ENCODE data around the gene RAB40C.

DNA sequence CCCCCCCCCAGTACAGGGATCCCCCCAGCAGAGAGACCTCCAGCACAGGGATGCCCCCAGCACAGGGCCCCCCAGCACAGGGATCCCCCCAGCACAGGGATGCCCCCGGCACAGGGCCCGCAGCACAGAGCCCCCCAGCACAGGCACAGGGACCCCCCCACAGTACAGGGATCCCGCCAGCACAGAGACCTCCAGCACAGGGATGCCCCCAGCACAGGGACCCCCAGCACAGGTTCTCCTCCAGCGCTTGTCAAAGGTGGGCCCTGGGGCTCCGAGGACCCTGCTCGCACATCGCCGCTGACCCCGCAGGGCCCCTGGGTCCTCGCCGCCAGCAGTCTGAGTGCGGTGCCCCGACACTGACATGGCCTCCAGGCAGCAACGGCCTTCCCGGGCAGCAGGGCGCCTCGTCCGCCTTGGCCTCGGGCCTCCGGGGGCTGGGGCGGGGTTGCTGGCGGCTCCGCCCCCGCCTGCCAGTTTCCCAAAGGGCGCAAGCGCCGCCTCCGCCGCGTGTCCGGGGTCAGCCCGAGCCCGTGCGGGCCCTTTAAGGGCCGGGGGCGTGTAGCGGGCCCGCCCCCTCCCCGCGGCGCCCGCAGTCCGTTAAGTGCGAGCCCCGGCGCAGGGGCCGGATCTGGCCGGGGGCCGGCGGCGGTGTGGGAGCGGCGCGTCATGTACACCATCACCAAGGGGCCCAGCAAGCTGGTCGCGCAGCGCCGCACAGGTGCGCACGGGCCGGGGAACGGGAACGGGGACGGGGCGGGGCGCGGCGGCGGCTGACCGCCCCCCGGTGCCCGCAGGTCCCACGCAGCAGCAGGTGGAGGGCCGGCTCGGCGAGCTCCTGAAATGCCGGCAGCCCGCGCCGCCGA, 51.7 kb downstream of the RAB40C start, which contains the start of gene MCRIP2:
- TF ChIP-seq POLR2A (IDR thresholded peaks at IDR 0.05; ENCODE audit: low read length) (peak; percentile 72), HOXB13 (CRISPR knock-in tag; IDR thresholded peaks at IDR 0.05; ENCODE audit: low read depth) (no peak), KDM5A (IDR thresholded peaks at IDR 0.05) (no peak), FOSL2 (IDR thresholded peaks at IDR 0.05) (no peak), FOSL2 (CRISPR knock-in tag; IDR thresholded peaks at IDR 0.05) (no peak), CHD2 (IDR thresholded peaks at IDR 0.05; ENCODE audit: low read length, partially characterized antibody) (no peak), CHD4 (IDR thresholded peaks at IDR 0.05; ENCODE audit: borderline replicate concordance) (no peak), CEBPB (IDR thresholded peaks at IDR 0.05) (no peak), KDM1A (IDR thresholded peaks at IDR 0.05; ENCODE audit: low read depth) (no peak), BHLHE40 (IDR thresholded peaks at IDR 0.05; ENCODE audit: low read depth, low read length) (no peak), SMC3 (IDR thresholded peaks at IDR 0.05) (no peak)
- TF ChIP-seq, protein P1, sequence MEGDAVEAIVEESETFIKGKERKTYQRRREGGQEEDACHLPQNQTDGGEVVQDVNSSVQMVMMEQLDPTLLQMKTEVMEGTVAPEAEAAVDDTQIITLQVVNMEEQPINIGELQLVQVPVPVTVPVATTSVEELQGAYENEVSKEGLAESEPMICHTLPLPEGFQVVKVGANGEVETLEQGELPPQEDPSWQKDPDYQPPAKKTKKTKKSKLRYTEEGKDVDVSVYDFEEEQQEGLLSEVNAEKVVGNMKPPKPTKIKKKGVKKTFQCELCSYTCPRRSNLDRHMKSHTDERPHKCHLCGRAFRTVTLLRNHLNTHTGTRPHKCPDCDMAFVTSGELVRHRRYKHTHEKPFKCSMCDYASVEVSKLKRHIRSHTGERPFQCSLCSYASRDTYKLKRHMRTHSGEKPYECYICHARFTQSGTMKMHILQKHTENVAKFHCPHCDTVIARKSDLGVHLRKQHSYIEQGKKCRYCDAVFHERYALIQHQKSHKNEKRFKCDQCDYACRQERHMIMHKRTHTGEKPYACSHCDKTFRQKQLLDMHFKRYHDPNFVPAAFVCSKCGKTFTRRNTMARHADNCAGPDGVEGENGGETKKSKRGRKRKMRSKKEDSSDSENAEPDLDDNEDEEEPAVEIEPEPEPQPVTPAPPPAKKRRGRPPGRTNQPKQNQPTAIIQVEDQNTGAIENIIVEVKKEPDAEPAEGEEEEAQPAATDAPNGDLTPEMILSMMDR (IDR thresholded peaks at IDR 0.05): no peak
- TF ChIP-seq, protein P2, sequence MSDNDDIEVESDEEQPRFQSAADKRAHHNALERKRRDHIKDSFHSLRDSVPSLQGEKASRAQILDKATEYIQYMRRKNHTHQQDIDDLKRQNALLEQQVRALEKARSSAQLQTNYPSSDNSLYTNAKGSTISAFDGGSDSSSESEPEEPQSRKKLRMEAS (IDR thresholded peaks at IDR 0.05): peak; percentile 53

All from A549 (cell line).